ENCODE measurements around the gene FHIT.

GRCh38 chr3:59997583-59997982 is 1253.7 kb downstream of the FHIT start:
- TF ChIP-seq POLR2A (IDR thresholded peaks at IDR 0.05) (no peak), CTCF (IDR thresholded peaks at IDR 0.05 in 4 of 5, conservative IDR thresholded peaks at IDR 0.05 in 1 of 5) (no peak)
